A673 (cell line): Measurements from ENCODE around the gene TMEM129.

Source experiments
- EZH2 ChIP-seq: fragments of 200-600 bp; sonication (generic); IDR thresholded peaks from 2 replicates; pipeline ENCODE4 v1.6.1; 2017; ENCODE audit warnings: borderline replicate concordance, low read depth, mild to moderate bottlenecking, mixed read lengths, antibody characterized with exemption, low read length; ENCODE audit not compliant: poor library complexity, severe bottlenecking
- TF ChIP-seq, protein P1 (sequence below): fragments of 300-800, 200-600 bp; sonication (generic); conservative IDR thresholded peaks from 2 replicates; pipeline ENCODE4 v1.5.1; 2017; ENCODE audit warnings: low read depth, mild to moderate bottlenecking, antibody characterized with exemption, low read length, moderate library complexity, mixed read lengths

GRCh38 chr4:1761130-1761689 is 40.1 kb upstream of the TMEM129 start:
- TF ChIP-seq, protein P1, sequence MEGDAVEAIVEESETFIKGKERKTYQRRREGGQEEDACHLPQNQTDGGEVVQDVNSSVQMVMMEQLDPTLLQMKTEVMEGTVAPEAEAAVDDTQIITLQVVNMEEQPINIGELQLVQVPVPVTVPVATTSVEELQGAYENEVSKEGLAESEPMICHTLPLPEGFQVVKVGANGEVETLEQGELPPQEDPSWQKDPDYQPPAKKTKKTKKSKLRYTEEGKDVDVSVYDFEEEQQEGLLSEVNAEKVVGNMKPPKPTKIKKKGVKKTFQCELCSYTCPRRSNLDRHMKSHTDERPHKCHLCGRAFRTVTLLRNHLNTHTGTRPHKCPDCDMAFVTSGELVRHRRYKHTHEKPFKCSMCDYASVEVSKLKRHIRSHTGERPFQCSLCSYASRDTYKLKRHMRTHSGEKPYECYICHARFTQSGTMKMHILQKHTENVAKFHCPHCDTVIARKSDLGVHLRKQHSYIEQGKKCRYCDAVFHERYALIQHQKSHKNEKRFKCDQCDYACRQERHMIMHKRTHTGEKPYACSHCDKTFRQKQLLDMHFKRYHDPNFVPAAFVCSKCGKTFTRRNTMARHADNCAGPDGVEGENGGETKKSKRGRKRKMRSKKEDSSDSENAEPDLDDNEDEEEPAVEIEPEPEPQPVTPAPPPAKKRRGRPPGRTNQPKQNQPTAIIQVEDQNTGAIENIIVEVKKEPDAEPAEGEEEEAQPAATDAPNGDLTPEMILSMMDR, result no peak
- TF ChIP-seq EZH2, result no peak
